H1 (cell line): ENCODE measurements around the gene SFRP5. TPM values are rescaled to one million over a fixed set of nuclear protein-coding genes. Genes with fewer than 3 reads are reported as not detected.
A peak's percentile ranks its signal among the peaks of the same experiment; 100 is the strongest.

Source experiments
- CTCF ChIA-PET: fragments of 300-600 bp; sonication (Branson Sonifier 250); formaldehyde crosslinking; loops from one replicate; lab custom pipeline; 2021; ENCODE audit not compliant: partially characterized antibody; lab: Charles Lee
- POLR2A ChIA-PET: fragments of 300-600 bp; sonication (Branson Sonifier 250); formaldehyde crosslinking; loops from one replicate; lab custom pipeline; 2021; ENCODE audit warnings: inconsistent platforms; ENCODE audit not compliant: partially characterized antibody; lab: Charles Lee
- DNase-seq, 2 experiments: peaks; one replicate each; pipeline versions ENCODE4 v3.0.0 to v3.0.0-alpha.2; 2010 to 2022; ENCODE audit warnings: low spot score in 2 of 2, low read depth in 1 of 2, mixed read lengths in 1 of 2
- FAIRE-seq: peaks from 2 replicates; lab custom pipeline; 2011; peaks lifted over from hg19 to GRCh38; lab: Jason Lieb, UNC
- H2AFZ ChIP-seq: 2 replicates; pipeline ENCODE4 v1.8.1; 2012; ENCODE audit warnings: low read length, inconsistent platforms
- H2AK5ac ChIP-seq: 2 replicates; pipeline ENCODE4 v1.6.1; 2013; ENCODE audit warnings: low read depth, low read length
- H2BK120ac ChIP-seq: replicated peaks from 2 replicates; pipeline ENCODE3; 2013; ENCODE audit warnings: low read depth, low read length, inconsistent platforms
- H2BK12ac ChIP-seq: 2 replicates; pipeline ENCODE4 v1.6.1; 2013; ENCODE audit warnings: low read depth, low read length
- H2BK15ac ChIP-seq: 2 replicates; pipeline ENCODE4 v1.6.1; 2013; ENCODE audit warnings: low read length
- H2BK20ac ChIP-seq: 2 replicates; pipeline ENCODE4 v1.6.1; 2013; ENCODE audit warnings: low read length
- H2BK5ac ChIP-seq: 2 replicates; pipeline ENCODE4 v1.6.1; 2013; ENCODE audit warnings: low read depth, low read length
- H3K14ac ChIP-seq: 2 replicates; pipeline ENCODE4 v1.6.1; 2013; ENCODE audit warnings: inconsistent platforms; ENCODE audit not compliant: insufficient read length
- H3K18ac ChIP-seq: 2 replicates; pipeline ENCODE4 v1.6.1; 2013; ENCODE audit warnings: low read length; ENCODE audit errors: extremely low read depth
- H3K23ac ChIP-seq: 2 replicates; pipeline ENCODE4 v1.6.1; 2013; ENCODE audit warnings: inconsistent platforms; ENCODE audit not compliant: insufficient read length
- H3K23me2 ChIP-seq: 2 replicates; pipeline ENCODE4 v1.6.1; 2013; ENCODE audit warnings: low read depth, low read length
- H3K27ac ChIP-seq: 2 replicates; pipeline ENCODE4 v1.6.1; 2011; ENCODE audit warnings: low read depth, low read length, inconsistent platforms
- H3K27me3 ChIP-seq, 4 experiments: replicated peaks in 1 of 4; 1 replicate in 1 of 4; 2 replicates in 3 of 4; pipeline versions ENCODE4 v1.6.1 to v1.8.1; 2011 to 2013; ENCODE audit warnings: low read length in 3 of 4, mild to moderate bottlenecking in 3 of 4, inconsistent platforms in 2 of 4, mixed read lengths in 2 of 4, moderate library complexity in 1 of 4; ENCODE audit not compliant: control insufficient read depth in 3 of 4, insufficient read depth in 3 of 4; ENCODE audit errors: extremely low read depth in 1 of 4
- H3K36me3 ChIP-seq, 4 experiments: 2 replicates each; pipeline versions ENCODE4 v1.6.1 to v1.8.1; 2011 to 2013; ENCODE audit warnings: mild to moderate bottlenecking in 4 of 4, low read length in 3 of 4, moderate library complexity in 2 of 4, control low read depth in 1 of 4, inconsistent platforms in 1 of 4; ENCODE audit not compliant: insufficient read depth in 4 of 4, control insufficient read depth in 2 of 4
- H3K4ac ChIP-seq: replicated peaks from 2 replicates; pipeline ENCODE3; 2013; ENCODE audit warnings: low read length, low read depth, mixed read lengths, inconsistent platforms; ENCODE audit not compliant: insufficient read length
- H3K4me1 ChIP-seq, 4 experiments: replicated peaks in 1 of 4; 1 replicate in 1 of 4; 2 replicates in 3 of 4; pipeline versions ENCODE4 v1.6.1 to v1.8.1; 2011 to 2013; ENCODE audit warnings: low read length in 3 of 4, inconsistent platforms in 2 of 4, mixed read lengths in 1 of 4; ENCODE audit not compliant: insufficient read depth in 4 of 4, control insufficient read depth in 3 of 4
- H3K4me2 ChIP-seq, 2 experiments: 2 replicates each; pipeline versions ENCODE4 v1.6.1 to v1.8.1; 2011 to 2013; ENCODE audit warnings: low read depth in 2 of 2, low read length in 2 of 2, control low read depth in 1 of 2, inconsistent platforms in 1 of 2, mild to moderate bottlenecking in 1 of 2; ENCODE audit not compliant: insufficient read depth in 1 of 2
- H3K4me3 ChIP-seq, 4 experiments: fragments of 200-600, 300-600 bp in 1 of 4; sonication (generic), shearing (Covaris generic), sonication (Bioruptor Twin) in 1 of 4; 2 replicates each; pipeline versions ENCODE4 v1.5.1 to v1.8.1; 2011 to 2016; ENCODE audit warnings: low read length in 4 of 4, low read depth in 3 of 4, control low read depth in 2 of 4, inconsistent platforms in 2 of 4, mild to moderate bottlenecking in 2 of 4, mixed read lengths in 1 of 4, moderate library complexity in 1 of 4; ENCODE audit not compliant: insufficient read depth in 2 of 4; ENCODE audit errors: extremely low read depth in 1 of 4
- H3K56ac ChIP-seq: replicated peaks from 2 replicates; pipeline ENCODE3; 2013; ENCODE audit warnings: low read depth, mild to moderate bottlenecking, mixed read lengths, low read length, inconsistent platforms; ENCODE audit not compliant: insufficient read length
- H3K79me1 ChIP-seq: 2 replicates; pipeline ENCODE4 v1.6.1; 2013; ENCODE audit warnings: low read depth, low read length, control low read depth
- H3K79me2 ChIP-seq, 2 experiments: 2 replicates each; pipeline versions ENCODE4 v1.6.1 to v1.8.1; 2012 to 2013; ENCODE audit warnings: low read length in 2 of 2, mild to moderate bottlenecking in 2 of 2, inconsistent platforms in 1 of 2; ENCODE audit not compliant: insufficient read depth in 2 of 2, control insufficient read depth in 1 of 2
- H3K9ac ChIP-seq, 4 experiments: replicated peaks in 1 of 4; 1 replicate in 1 of 4; 2 replicates in 3 of 4; pipeline versions ENCODE4 v1.6.1 to v1.8.1; 2011 to 2013; ENCODE audit warnings: low read depth in 3 of 4, low read length in 3 of 4, control low read depth in 2 of 4, mild to moderate bottlenecking in 2 of 4, moderate library complexity in 2 of 4, inconsistent platforms in 1 of 4; ENCODE audit errors: extremely low read depth in 1 of 4
- H3K9me3 ChIP-seq, 2 experiments: 2 replicates each; pipeline versions ENCODE4 v1.6.1 to v1.8.1; 2012 to 2013; ENCODE audit warnings: mild to moderate bottlenecking in 2 of 2, moderate library complexity in 2 of 2, control low read depth in 1 of 2, inconsistent platforms in 1 of 2, low read depth in 1 of 2, low read length in 1 of 2, mixed read lengths in 1 of 2; ENCODE audit not compliant: insufficient read depth in 2 of 2
- H4K20me1 ChIP-seq, 2 experiments: replicated peaks in 1 of 2; 2 replicates each; pipeline versions ENCODE3 to v1.8.1; 2011 to 2013; ENCODE audit warnings: inconsistent platforms in 2 of 2, low read length in 2 of 2, mild to moderate bottlenecking in 1 of 2; ENCODE audit not compliant: insufficient read depth in 2 of 2, control insufficient read depth in 1 of 2
- H4K5ac ChIP-seq: 2 replicates; pipeline ENCODE4 v1.6.1; 2013; ENCODE audit warnings: low read length, low read depth, mixed read lengths, inconsistent platforms; ENCODE audit not compliant: insufficient read length
- H4K8ac ChIP-seq: 2 replicates; pipeline ENCODE4 v1.8.0; 2013; ENCODE audit warnings: mild to moderate bottlenecking, moderate library complexity, low read length, inconsistent platforms; ENCODE audit not compliant: insufficient read depth; ENCODE audit errors: extremely low read depth
- H4K91ac ChIP-seq: replicated peaks from 2 replicates; pipeline ENCODE3; 2013; ENCODE audit warnings: low read length, mixed read lengths, inconsistent platforms; ENCODE audit not compliant: insufficient read length
- CHD2 ChIP-seq: IDR thresholded peaks from 2 replicates; pipeline ENCODE4 v1.6.1; 2012; ENCODE audit warnings: low read length, improper control_type of control experiment
- GABPA ChIP-seq: IDR thresholded peaks from 2 replicates; pipeline ENCODE4 v1.6.1; 2011; ENCODE audit warnings: mild to moderate bottlenecking, low read length, moderate library complexity, borderline replicate concordance; ENCODE audit not compliant: insufficient read depth
- HDAC2 ChIP-seq, 2 experiments: fragments of 300-600 bp in 1 of 2; sonication (generic) in 1 of 2; IDR thresholded peaks; 2 replicates each; pipeline ENCODE4 v1.6.1; 2011 to 2012; ENCODE audit warnings: low read depth in 2 of 2, low read length in 2 of 2, mild to moderate bottlenecking in 2 of 2, moderate library complexity in 2 of 2, borderline replicate concordance in 1 of 2, inconsistent platforms in 1 of 2
- MAX ChIP-seq: IDR thresholded peaks from 2 replicates; pipeline ENCODE4 v1.6.1; 2012; ENCODE audit warnings: inconsistent platforms
- RAD21 ChIP-seq, 2 experiments: IDR thresholded peaks in 1 of 2; conservative IDR thresholded peaks in 1 of 2; 2 replicates each; pipeline ENCODE4 v1.6.1; 2011; ENCODE audit warnings: low read depth in 2 of 2, low read length in 2 of 2, improper control_type of control experiment in 1 of 2, inconsistent platforms in 1 of 2, mild to moderate bottlenecking in 1 of 2, moderate library complexity in 1 of 2
- SIN3A ChIP-seq, 2 experiments: IDR thresholded peaks in 1 of 2; conservative IDR thresholded peaks in 1 of 2; 2 replicates each; pipeline ENCODE4 v1.6.1; 2011 to 2012; ENCODE audit warnings: low read length in 2 of 2, improper control_type of control experiment in 1 of 2, low read depth in 1 of 2, mild to moderate bottlenecking in 1 of 2
- TEAD4 ChIP-seq: IDR thresholded peaks from 2 replicates; pipeline ENCODE4 v1.6.1; 2012; ENCODE audit warnings: low read depth, low read length, inconsistent platforms, mixed read lengths
- YY1 ChIP-seq: IDR thresholded peaks from 2 replicates; pipeline ENCODE4 v1.6.1; 2011; ENCODE audit warnings: low read depth, mild to moderate bottlenecking, low read length
- WGBS, 2 experiments: shearing (Covaris generic) in 1 of 2; methylation state at CpG; one replicate each; pipeline versions ENCODE4 v1.1.6 to v1.1.7; 2013 to 2015; ENCODE audit warnings: low lambda C conversion rate in 2 of 2, mixed read lengths in 2 of 2, inconsistent platforms in 1 of 2, low coverage in 1 of 2, missing lambda C conversion rate in 1 of 2; ENCODE audit not compliant: insufficient replicate concordance in 2 of 2, insufficient coverage in 1 of 2, insufficient read length in 1 of 2; ENCODE audit errors: extremely low coverage in 1 of 2, missing lambda C conversion rate in 1 of 2; 5-methylcytosine and 5-hydroxymethylcytosine counted together
- polyA plus RNA-seq, 7 experiments: library from polyadenylated mRNA; depleted of rRNA in 3 of 7; stranded (reverse) in 5 of 7; unstranded in 2 of 7; fragments of >200 nt in 5 of 7; fragments of 200-250 nt in 2 of 7; gene quantifications; 1 replicate in 5 of 7; 2 replicates in 1 of 7; 4 replicates in 1 of 7; pipeline versions ENCODE4 v1.2.1 to v1.2.3, GENCODE V29; 2011 to 2013; ENCODE audit warnings: missing spikeins in 2 of 7, mixed read lengths in 2 of 7
- total RNA-seq: library from RNA; stranded (reverse); fragmentation: NEBNext Ultra II Directional; extraction: Animal tissue kit (Norgen Biotek cat#: 25700); gene quantifications from 2 replicates; pipeline ENCODE4 v1.2.1, GENCODE V29; 2021

The SFRP5 gene
- total and polyA plus RNA-seq, 2 of the 8 experiments (the other 6 are each of a cell fraction or from before 2014, with no cell fraction given): 3.9 to 5.9 TPM

GRCh38 chr10:97759158-97759887 lies 12.5 kb downstream of the SFRP5 start:
- H3K4ac ChIP-seq: no peak overlapping the region
- H4K20me1 ChIP-seq: peaks cover 1 to 2% of the 10 kb centered on the region in 2 experiments
- H2BK12ac ChIP-seq: no peak overlapping the region
- no peak overlapping the region for H2BK5ac ChIP-seq
- H2AFZ ChIP-seq: no peak overlapping the region
- no peaks in the 10 kb centered on the region for H3K23me2 ChIP-seq
- H3K18ac ChIP-seq: no peak overlapping the region
- no peak overlapping the region for H2AK5ac ChIP-seq
- H2BK15ac ChIP-seq: no peak overlapping the region
- H4K5ac ChIP-seq: no peak overlapping the region
- peaks cover 3 to 23% (median 20%) of the 10 kb centered on the region in 4 experiments; a peak in 7 of 8 replicates for H3K36me3 ChIP-seq
- no peak overlapping the region for H3K4me2 ChIP-seq
- CTCF ChIA-PET: interaction anchor here (0.7 to 8.5 kb wide), 28 partner anchors 9 to 290 kb away, joined by 3 to 77 read pairs (median 4); partner anchors contain the start of genes GOLGA7B, SFRP5 and ZFYVE27
- no peak overlapping the region for H3K4me3 ChIP-seq
- 57% methylated on average over 5 of the region's 5 CpGs; no CpG with 5 or more reads in 1 of the 2 experiments for WGBS, 2 experiments
- no peak overlapping the region for H2BK120ac ChIP-seq
- H3K27ac ChIP-seq: no peak overlapping the region
- no peak overlapping the region for H4K8ac ChIP-seq
- H3K4me1 ChIP-seq: peaks cover 0 to 14% (median 6%) of the 10 kb centered on the region in 4 experiments; a peak in 6 of 7 replicates
- POLR2A ChIA-PET: interaction anchor here (0.7 to 4.9 kb wide), 3 partner anchors 9 to 21 kb away, joined by 4 to 30 read pairs (median 6); partner anchors contain the start of gene SFRP5
- H3K79me1 ChIP-seq: no peaks in the 10 kb centered on the region
- H3K9ac ChIP-seq: no peak overlapping the region
- no peak overlapping the region for H4K91ac ChIP-seq
- FAIRE-seq (peak; percentile 91), DNase-seq (peak; percentile 76 to 95)
- no peaks in the 10 kb centered on the region for H3K79me2 ChIP-seq
- no peak overlapping the region for H3K14ac ChIP-seq
- H2BK20ac ChIP-seq: no peak overlapping the region
- H3K9me3 ChIP-seq: no peaks in the 10 kb centered on the region
- no peak overlapping the region for H3K56ac ChIP-seq
- no peak overlapping the region for H3K23ac ChIP-seq
- H3K27me3 ChIP-seq: no peaks in the 10 kb centered on the region
- TF ChIP-seq RAD21 (IDR thresholded peaks at IDR 0.05 in 1 of 2, conservative IDR thresholded peaks at IDR 0.05 in 1 of 2; ENCODE audit: low read depth in 2 of 2, low read length in 2 of 2): peak; percentile 95 to 97
- 0 out of 2 replicates have a peak, but pooled peaks have one; percentile 9 for TF ChIP-seq MAX
- TF ChIP-seq YY1: peak; percentile 82
- TF ChIP-seq TEAD4: peak; percentile 57
- TF ChIP-seq GABPA: peak; percentile 35; the same call in 1 of the 2 replicates
- TF ChIP-seq HDAC2 (IDR thresholded peaks at IDR 0.05; ENCODE audit: borderline replicate concordance in 1 of 2, low read depth in 2 of 2, low read length in 2 of 2): no peak
- peak; percentile 40; the same call in 1 of the 2 replicates for TF ChIP-seq CHD2
- no peak for TF ChIP-seq SIN3A (conservative IDR thresholded peaks at IDR 0.05 in 1 of 2, IDR thresholded peaks at IDR 0.05 in 1 of 2; ENCODE audit: low read depth in 1 of 2, low read length in 2 of 2)
